ENCODE results near the gene ADAMTS2.

The ADAMTS2 gene

DNA sequence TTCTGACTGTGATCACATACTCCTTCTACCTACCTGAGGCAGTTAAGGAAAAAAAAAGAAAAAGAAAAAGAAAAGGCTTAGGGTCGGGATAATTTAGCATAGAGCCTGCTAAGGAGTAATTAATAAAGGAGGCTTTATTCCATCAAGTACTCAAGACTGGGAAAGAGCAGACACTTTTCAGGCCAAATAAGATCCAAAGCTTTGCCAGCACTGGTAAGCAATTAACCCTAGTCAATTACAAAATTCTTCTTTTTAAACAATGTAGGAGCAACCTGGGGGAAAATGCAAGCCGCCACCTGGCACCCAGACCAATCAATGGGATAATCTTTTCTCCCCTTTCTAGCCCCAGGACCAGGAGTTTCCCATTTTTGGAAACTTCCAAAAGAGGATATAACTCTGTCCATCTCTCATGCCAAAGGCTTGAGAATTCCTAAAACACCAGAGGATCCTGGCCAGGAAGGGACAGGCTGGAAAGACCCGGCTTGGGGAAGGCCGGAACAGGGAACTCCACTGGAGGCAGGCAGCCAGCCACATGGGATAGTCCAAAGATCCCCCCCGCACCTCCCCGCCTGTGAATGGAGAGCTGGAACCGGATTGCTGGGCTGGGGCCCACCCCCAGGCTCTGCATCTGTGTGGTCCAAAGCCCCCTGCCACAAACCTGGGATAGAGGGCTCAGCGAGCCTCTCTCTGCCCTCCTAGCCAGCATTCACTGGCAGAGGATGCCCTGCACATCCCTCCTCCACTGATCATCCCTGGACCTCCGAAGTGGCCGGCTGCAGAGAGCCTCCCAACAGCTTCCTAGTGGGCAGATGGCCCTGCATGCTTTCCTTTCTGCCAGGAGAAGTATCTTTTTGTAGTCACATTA lies 167.3 kb downstream of the ADAMTS2 start:
- DNase-seq (ENCODE audit: low read depth in 2 of 2), result no peak

GRCh38 chr5:179176571-179177230 lies 168.6 kb downstream of the ADAMTS2 start:
- DNase-seq (ENCODE audit: low read depth in 2 of 2), result no peak

DNA sequence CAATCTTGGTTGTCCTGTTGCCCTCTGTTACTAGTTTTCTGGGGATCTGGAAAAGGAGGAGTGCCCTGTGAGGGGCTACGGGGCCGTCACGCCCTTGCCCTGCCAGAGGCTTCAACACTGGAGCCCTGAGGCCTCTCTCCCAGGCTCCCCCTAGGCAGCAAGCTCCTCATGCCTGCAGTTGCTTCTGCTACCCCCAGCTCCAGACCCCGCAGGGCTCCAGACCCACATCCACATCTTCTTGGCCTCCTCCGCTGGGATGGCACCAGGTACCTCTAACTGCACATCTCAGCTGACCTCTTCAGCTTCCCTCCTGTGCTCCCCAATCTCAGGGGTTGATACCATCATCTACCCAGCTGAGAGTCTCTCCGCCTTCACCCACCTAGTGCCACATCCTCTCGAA lies 169.1 kb downstream of the ADAMTS2 start:
- no peak for DNase-seq (ENCODE audit: low read depth in 2 of 2)

- no peak for DNase-seq (ENCODE audit: low read depth in 2 of 2)
Measured at GRCh38 chr5:179171816-179172745, 173.2 kb downstream of the ADAMTS2 start.

- DNase-seq (ENCODE audit: low read depth in 2 of 2), result no peak
Measured at GRCh38 chr5:179171251-179171815, 173.9 kb downstream of the ADAMTS2 start.

- no peak for DNase-seq (ENCODE audit: low read depth in 2 of 2)
Measured at GRCh38 chr5:179170606-179171005, 174.7 kb downstream of the ADAMTS2 start.

- DNase-seq (ENCODE audit: low read depth in 2 of 2), result no peak
Measured at GRCh38 chr5:179169836-179170235, 175.4 kb downstream of the ADAMTS2 start.

DNA sequence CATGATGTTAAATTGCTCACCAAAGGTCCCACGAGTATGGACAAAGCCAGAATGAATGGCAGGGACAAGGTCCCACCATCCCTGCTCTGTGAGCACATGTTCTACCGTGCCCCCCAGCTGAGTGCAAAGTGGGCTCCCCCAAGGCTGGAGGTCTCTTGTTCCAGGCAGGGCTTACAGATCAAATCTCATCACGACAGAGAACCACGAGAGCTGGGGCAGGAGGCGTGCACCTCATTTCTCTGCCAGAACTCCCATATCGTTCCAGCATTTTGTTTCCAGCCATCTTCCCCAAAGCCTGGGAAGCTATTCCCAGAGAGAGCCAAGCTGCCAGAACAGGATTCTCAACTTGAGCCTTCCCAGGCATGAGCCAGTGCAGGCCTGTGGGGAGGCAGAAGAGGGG lies 176.6 kb downstream of the ADAMTS2 start:
- DNase-seq (ENCODE audit: low read depth in 2 of 2), result no peak

DNA sequence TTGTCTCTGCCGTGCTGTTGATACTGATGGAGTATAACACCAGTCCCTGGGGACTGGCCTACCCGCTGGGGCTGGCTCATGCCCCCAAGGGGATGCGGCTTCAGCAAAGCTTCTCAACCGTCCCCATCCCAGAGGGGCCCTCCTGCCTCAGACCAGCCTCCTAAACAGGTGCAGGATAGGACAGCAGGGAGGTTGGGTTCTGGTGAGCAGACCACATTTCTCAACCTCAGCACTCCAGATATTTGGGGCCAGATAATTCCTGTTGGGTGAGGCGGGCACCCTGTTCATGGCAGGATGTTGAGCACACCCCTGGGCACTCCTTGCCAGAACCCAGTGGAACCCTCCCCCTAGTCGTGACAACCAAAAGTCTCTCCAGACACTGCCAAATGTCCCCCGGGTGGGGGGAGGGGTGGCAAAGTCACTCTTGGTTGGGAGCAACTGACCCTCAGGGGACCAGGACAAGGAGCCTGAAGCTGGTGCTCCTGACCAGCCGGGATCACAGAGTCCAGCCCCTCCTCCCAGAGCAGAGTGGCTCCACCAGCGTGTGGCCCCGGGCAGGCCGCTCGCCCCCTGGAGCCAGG lies 177.3 kb downstream of the ADAMTS2 start:
- DNase-seq (ENCODE audit: low read depth in 2 of 2), result no peak

- DNase-seq (ENCODE audit: low read depth in 2 of 2), result peak; percentile 44 to 60
Measured at GRCh38 chr5:179166886-179167841, 178.1 kb downstream of the ADAMTS2 start.

DNA sequence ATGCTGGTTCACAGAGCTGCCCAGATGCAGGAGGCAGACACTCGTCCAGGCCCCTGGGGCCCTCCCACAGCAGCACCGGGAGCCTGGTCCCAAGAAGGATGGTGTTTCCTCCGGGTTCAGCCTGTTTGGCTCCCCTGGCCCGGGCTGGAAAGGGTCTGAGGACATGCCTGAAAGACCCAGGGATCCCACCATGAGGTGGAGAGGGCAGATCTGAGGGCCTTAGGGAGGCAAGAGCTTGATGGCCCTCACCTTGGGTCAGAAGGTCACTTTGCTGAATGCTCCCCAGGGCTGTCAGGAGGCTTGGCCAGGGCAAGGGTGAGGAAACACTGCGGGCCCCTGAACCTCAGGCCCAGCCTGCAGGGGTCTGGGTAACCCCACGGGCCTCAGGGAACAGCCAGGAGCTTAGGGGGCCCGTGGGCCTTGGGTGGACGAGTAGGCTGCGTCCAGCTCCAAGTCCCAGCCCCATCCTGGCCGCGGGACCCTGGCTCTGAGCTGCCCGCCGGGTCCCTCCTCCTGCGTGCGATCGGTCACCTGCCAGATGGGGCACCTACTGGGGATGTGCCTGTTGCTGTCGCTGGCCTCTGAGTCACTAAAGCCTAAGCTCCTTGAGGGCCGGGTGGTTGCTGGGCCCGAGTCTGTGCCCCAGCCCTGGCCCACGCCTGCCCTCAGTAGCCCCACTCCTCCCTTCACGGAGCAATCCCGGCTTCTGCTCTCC lies 178.9 kb downstream of the ADAMTS2 start:
- no peak for DNase-seq (ENCODE audit: low read depth in 2 of 2)

- no peak for DNase-seq (ENCODE audit: low read depth in 2 of 2)
Measured at GRCh38 chr5:179165421-179166170, 179.7 kb downstream of the ADAMTS2 start.

GRCh38 chr5:179164331-179165311 lies 180.6 kb downstream of the ADAMTS2 start:
- DNase-seq (ENCODE audit: low read depth in 2 of 2), result no peak

- no peak for DNase-seq (ENCODE audit: low read depth in 2 of 2)
Measured at GRCh38 chr5:179163236-179164155, 181.8 kb downstream of the ADAMTS2 start.

DNA sequence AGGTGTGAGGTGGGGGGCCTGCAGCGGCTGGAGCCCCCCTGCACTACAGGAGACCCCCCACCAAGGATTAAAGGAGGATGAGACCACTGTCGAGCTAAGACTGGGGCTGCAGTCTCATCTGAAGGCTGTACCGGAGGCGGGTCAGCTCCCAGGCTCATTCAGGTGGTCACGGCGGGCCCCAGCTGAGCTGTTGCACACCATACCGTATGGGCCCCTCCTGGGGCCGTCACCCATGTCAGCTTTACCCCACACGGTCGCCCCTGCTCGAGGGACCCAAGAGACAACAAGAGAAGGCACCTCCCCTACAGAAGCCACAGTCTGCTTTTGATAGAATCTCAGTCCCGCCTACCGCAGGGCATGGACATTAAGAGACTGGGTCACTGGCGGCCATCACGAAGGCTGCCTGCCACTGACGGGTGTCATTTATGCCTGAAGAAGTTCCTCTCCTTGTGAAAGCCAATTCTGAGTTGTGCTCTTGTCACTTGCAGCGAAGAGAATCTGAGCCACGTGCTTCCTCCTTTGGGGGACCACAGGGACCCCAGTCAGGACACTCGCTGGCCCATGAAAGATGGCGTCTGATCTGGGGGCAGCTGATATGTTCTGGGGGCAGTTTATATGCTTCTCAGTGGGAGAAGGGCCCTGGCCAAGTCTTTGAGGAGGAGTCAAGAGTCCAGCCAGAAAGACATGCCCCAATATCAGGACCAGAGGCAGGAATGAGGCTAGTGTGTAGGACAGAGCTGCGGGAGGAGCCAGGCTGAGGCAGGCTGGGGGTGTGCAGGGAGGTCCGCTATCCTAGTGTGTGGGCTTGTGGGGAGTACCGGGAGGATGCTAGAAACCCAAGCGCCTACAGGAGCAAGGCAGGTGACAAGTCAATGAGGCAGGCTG lies 182.7 kb downstream of the ADAMTS2 start:
- no peak for DNase-seq (ENCODE audit: low read depth in 2 of 2)

Measured in stimulated activated CD4-positive, alpha-beta T cell treated with anti-CD3 and anti-CD28 coated beads, Interleukin-4, amount 100 ng/mL, for 48 hours (primary cell).